Astrocyte (in vitro differentiated cells and primary cell): ENCODE results near the gene NBEA. TPM values are rescaled to one million over a fixed set of nuclear protein-coding genes. Genes with fewer than 3 reads are reported as not detected.

Experiments used
- DNase-seq: peaks from one replicate; pipeline ENCODE4 v3.0.0-alpha.2; 2010; ENCODE audit warnings: low read depth
- FAIRE-seq: peaks from 2 replicates; lab custom pipeline; 2011; peaks lifted over from hg19 to GRCh38; lab: Jason Lieb, UNC
- H2AFZ ChIP-seq: 2 replicates; pipeline ENCODE4 v1.6.0; 2012; ENCODE audit warnings: low read depth, low read length, inconsistent platforms
- H3K27ac ChIP-seq: 2 replicates; pipeline ENCODE4 v1.5.1; 2011; ENCODE audit warnings: low read depth, low read length, inconsistent platforms
- H3K27me3 ChIP-seq: 2 replicates; pipeline ENCODE4 v1.6.0; 2011; ENCODE audit warnings: low read length, inconsistent platforms; ENCODE audit not compliant: insufficient read depth
- H3K36me3 ChIP-seq: 2 replicates; pipeline ENCODE4 v1.5.1; 2011; ENCODE audit warnings: low read length, inconsistent platforms; ENCODE audit not compliant: insufficient read depth
- H3K4me1 ChIP-seq: 2 replicates; pipeline ENCODE4 v1.5.1; 2011; ENCODE audit warnings: low read length, inconsistent platforms; ENCODE audit not compliant: insufficient read depth
- H3K4me2 ChIP-seq: 2 replicates; pipeline ENCODE4 v1.6.0; 2012; ENCODE audit warnings: low read length, inconsistent platforms
- H3K4me3 ChIP-seq: 2 replicates; pipeline ENCODE4 v1.5.1; 2011; ENCODE audit warnings: low read depth, mild to moderate bottlenecking, low read length, inconsistent platforms; ENCODE audit not compliant: insufficient read depth
- H3K79me2 ChIP-seq: 2 replicates; pipeline ENCODE4 v1.6.0; 2012; ENCODE audit warnings: mild to moderate bottlenecking, low read length, inconsistent platforms; ENCODE audit not compliant: insufficient read depth
- H3K9ac ChIP-seq: 2 replicates; pipeline ENCODE4 v1.6.0; 2012; ENCODE audit warnings: mild to moderate bottlenecking, low read length, inconsistent platforms
- H3K9me3 ChIP-seq: 2 replicates; pipeline ENCODE4 v1.5.1; 2012; ENCODE audit warnings: low read depth, mild to moderate bottlenecking, low read length, inconsistent platforms; ENCODE audit not compliant: insufficient read depth
- H4K20me1 ChIP-seq: 2 replicates; pipeline ENCODE4 v1.6.0; 2012; ENCODE audit warnings: low read length, inconsistent platforms; ENCODE audit not compliant: insufficient read depth
- H3K27ac Mint-ChIP-seq: one replicate; pipeline ENCODE4 v1.8.0; 2021; ENCODE audit warnings: mild to moderate bottlenecking, mixed read lengths; ENCODE audit not compliant: unreplicated experiment
- H3K27me3 Mint-ChIP-seq: one replicate; pipeline ENCODE4 v1.8.0; 2021; ENCODE audit warnings: low read depth, mixed read lengths; ENCODE audit not compliant: unreplicated experiment
- H3K36me3 Mint-ChIP-seq: one replicate; pipeline ENCODE4 v1.8.0; 2021; ENCODE audit warnings: low read depth, mixed read lengths; ENCODE audit not compliant: unreplicated experiment
- H3K4me1 Mint-ChIP-seq: one replicate; pipeline ENCODE4 v1.8.0; 2021; ENCODE audit warnings: low read depth, mixed read lengths; ENCODE audit not compliant: unreplicated experiment
- H3K4me3 Mint-ChIP-seq: one replicate; pipeline ENCODE4 v1.8.0; 2021; ENCODE audit warnings: mild to moderate bottlenecking, moderate library complexity, mixed read lengths; ENCODE audit not compliant: unreplicated experiment
- H3K9me3 Mint-ChIP-seq: one replicate; pipeline ENCODE4 v1.8.0; 2021; ENCODE audit warnings: mild to moderate bottlenecking, mixed read lengths; ENCODE audit not compliant: unreplicated experiment
- CTCF ChIP-seq: IDR thresholded peaks from 2 replicates; pipeline ENCODE4 v1.5.1; 2011; ENCODE audit warnings: low read depth, mild to moderate bottlenecking, inconsistent platforms, low read length, moderate library complexity; ENCODE audit not compliant: insufficient read depth
- EZH2 ChIP-seq: IDR thresholded peaks from 2 replicates; pipeline ENCODE4 v1.6.1; 2012; ENCODE audit warnings: mild to moderate bottlenecking, low read length, inconsistent platforms; ENCODE audit not compliant: insufficient read depth
- total RNA-seq: library from RNA; stranded (reverse); gene quantifications from 2 replicates; pipeline ENCODE4 v1.2.1, GENCODE V29; 2021

NBEA gene
- total RNA-seq, 1 donor from 2014 or later, result 7.8 TPM

GRCh38 chr13:35706721-35707120 is 764.7 kb downstream of the NBEA start:
- Histone ChIP-seq H3K4me1 (no peaks in the 10 kb centered on the region), H2AFZ (no peak overlapping the region), H3K4me2 (no peak overlapping the region), H3K9me3 (no peaks in the 10 kb centered on the region), H3K27ac (no peak overlapping the region), H3K9ac (no peak overlapping the region), H3K4me3 (no peak overlapping the region), H3K79me2 (no peaks in the 10 kb centered on the region), H3K27me3 (no peaks in the 10 kb centered on the region), H3K36me3 (no peaks in the 10 kb centered on the region), H4K20me1 (no peaks in the 10 kb centered on the region)
- Mint-ChIP-seq H3K4me3 (no peak overlapping the region), H3K27me3 (peaks cover 3% of the 10 kb centered on the region), H3K27ac (no peak overlapping the region), H3K36me3 (peaks cover 4% of the 10 kb centered on the region), H3K4me1 (peaks cover 2% of the 10 kb centered on the region), H3K9me3 (no peaks in the 10 kb centered on the region)
- TF ChIP-seq CTCF (no peak), EZH2 (no peak)
- DNase-seq, result no peak
- FAIRE-seq, result no peak

- Mint-ChIP-seq H3K9me3 (no peaks in the 10 kb centered on the region), H3K27me3 (peaks cover 3% of the 10 kb centered on the region), H3K4me1 (peaks cover 2% of the 10 kb centered on the region), H3K4me3 (no peak overlapping the region), H3K36me3 (peaks cover 4% of the 10 kb centered on the region), H3K27ac (no peak overlapping the region)
- Histone ChIP-seq H3K36me3 (no peaks in the 10 kb centered on the region), H4K20me1 (no peaks in the 10 kb centered on the region), H3K27me3 (no peaks in the 10 kb centered on the region), H3K9ac (no peak overlapping the region), H3K27ac (no peak overlapping the region), H3K4me2 (no peak overlapping the region), H3K9me3 (no peaks in the 10 kb centered on the region), H3K4me3 (no peak overlapping the region), H2AFZ (no peak overlapping the region), H3K79me2 (no peaks in the 10 kb centered on the region), H3K4me1 (peaks cover 5% of the 10 kb centered on the region)
- FAIRE-seq (no peak), DNase-seq (no peak)
- no peak for TF ChIP-seq EZH2
- no peak for TF ChIP-seq CTCF
Observed at GRCh38 chr13:35711909-35712308, 769.8 kb downstream of the NBEA start.

- FAIRE-seq (peak; percentile 66), DNase-seq (peak; percentile 39)
- Mint-ChIP-seq H3K36me3 (peaks cover 4% of the 10 kb centered on the region), H3K27ac (no peak overlapping the region), H3K27me3 (peaks cover 3% of the 10 kb centered on the region), H3K4me1 (peaks cover 2% of the 10 kb centered on the region), H3K9me3 (no peaks in the 10 kb centered on the region), H3K4me3 (no peak overlapping the region)
- no peak overlapping the region for H3K4me3 ChIP-seq
- H3K79me2 ChIP-seq, result no peaks in the 10 kb centered on the region
- peaks cover 5% of the 10 kb centered on the region for H3K4me1 ChIP-seq
- H3K27ac ChIP-seq, result no peak overlapping the region
- H3K27me3 ChIP-seq, result no peaks in the 10 kb centered on the region
- peak overlapping the region; percentile 38 for H2AFZ ChIP-seq
- peak overlapping the region; percentile 21 for H3K4me2 ChIP-seq
- no peaks in the 10 kb centered on the region for H3K36me3 ChIP-seq
- TF ChIP-seq CTCF, result no peak
- TF ChIP-seq EZH2, result no peak
- no peaks in the 10 kb centered on the region for H4K20me1 ChIP-seq
- H3K9me3 ChIP-seq, result no peaks in the 10 kb centered on the region
- no peak overlapping the region for H3K9ac ChIP-seq
Observed at GRCh38 chr13:35712907-35713761, 771.1 kb downstream of the NBEA start.
